OCI-LY7 (cell line): ENCODE data around the gene GDF2.

Source experiments
- CTCF ChIP-seq: fragments of 200-600 bp; sonication (generic); conservative IDR thresholded peaks from 2 replicates; pipeline ENCODE4 v1.5.1; 2014; ENCODE audit warnings: mild to moderate bottlenecking, antibody characterized with exemption, low read length, moderate library complexity, mixed read lengths
- EZH2phosphoT487 ChIP-seq: fragments of 200-600 bp; sonication (generic); IDR thresholded peaks from 2 replicates; pipeline ENCODE4 v1.6.1; 2018; ENCODE audit warnings: low read depth, borderline replicate concordance, mild to moderate bottlenecking, mixed run types, antibody characterized with exemption, low read length, moderate library complexity, mixed read lengths

GRCh38 chr10:47330366-47330765, 8.1 kb downstream of the GDF2 start:
- TF ChIP-seq CTCF, result no peak
- no peak for TF ChIP-seq EZH2phosphoT487
